DND-41 (cell line): Measurements from ENCODE around the gene JAK2.

Source experiments
- EZH2 ChIP-seq: IDR thresholded peaks from 3 replicates; pipeline ENCODE4 v1.6.1; 2012; ENCODE audit warnings: borderline replicate concordance, low read depth, mild to moderate bottlenecking, moderate library complexity, low read length, inconsistent platforms; ENCODE audit not compliant: severe bottlenecking
- TF ChIP-seq, protein P1 (sequence below): IDR thresholded peaks from 2 replicates; pipeline ENCODE4 v1.5.1; 2012; ENCODE audit warnings: borderline replicate concordance, low read length, moderate library complexity, mild to moderate bottlenecking; ENCODE audit not compliant: poor library complexity, severe bottlenecking; ENCODE audit errors: extremely low read depth

GRCh38 chr9:5013374-5013773 lies 28.3 kb downstream of the JAK2 start:
- TF ChIP-seq, protein P1, sequence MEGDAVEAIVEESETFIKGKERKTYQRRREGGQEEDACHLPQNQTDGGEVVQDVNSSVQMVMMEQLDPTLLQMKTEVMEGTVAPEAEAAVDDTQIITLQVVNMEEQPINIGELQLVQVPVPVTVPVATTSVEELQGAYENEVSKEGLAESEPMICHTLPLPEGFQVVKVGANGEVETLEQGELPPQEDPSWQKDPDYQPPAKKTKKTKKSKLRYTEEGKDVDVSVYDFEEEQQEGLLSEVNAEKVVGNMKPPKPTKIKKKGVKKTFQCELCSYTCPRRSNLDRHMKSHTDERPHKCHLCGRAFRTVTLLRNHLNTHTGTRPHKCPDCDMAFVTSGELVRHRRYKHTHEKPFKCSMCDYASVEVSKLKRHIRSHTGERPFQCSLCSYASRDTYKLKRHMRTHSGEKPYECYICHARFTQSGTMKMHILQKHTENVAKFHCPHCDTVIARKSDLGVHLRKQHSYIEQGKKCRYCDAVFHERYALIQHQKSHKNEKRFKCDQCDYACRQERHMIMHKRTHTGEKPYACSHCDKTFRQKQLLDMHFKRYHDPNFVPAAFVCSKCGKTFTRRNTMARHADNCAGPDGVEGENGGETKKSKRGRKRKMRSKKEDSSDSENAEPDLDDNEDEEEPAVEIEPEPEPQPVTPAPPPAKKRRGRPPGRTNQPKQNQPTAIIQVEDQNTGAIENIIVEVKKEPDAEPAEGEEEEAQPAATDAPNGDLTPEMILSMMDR = no peak
- TF ChIP-seq EZH2 = no peak
